ENCODE results near the gene CD19.

CD19 gene

GRCh38 chr16:28905800-28906372 is 25.9 kb upstream of the CD19 start:
- H3K4me3 ChIP-seq (ENCODE audit: low read depth, low read length), result no peak overlapping the region

DNA sequence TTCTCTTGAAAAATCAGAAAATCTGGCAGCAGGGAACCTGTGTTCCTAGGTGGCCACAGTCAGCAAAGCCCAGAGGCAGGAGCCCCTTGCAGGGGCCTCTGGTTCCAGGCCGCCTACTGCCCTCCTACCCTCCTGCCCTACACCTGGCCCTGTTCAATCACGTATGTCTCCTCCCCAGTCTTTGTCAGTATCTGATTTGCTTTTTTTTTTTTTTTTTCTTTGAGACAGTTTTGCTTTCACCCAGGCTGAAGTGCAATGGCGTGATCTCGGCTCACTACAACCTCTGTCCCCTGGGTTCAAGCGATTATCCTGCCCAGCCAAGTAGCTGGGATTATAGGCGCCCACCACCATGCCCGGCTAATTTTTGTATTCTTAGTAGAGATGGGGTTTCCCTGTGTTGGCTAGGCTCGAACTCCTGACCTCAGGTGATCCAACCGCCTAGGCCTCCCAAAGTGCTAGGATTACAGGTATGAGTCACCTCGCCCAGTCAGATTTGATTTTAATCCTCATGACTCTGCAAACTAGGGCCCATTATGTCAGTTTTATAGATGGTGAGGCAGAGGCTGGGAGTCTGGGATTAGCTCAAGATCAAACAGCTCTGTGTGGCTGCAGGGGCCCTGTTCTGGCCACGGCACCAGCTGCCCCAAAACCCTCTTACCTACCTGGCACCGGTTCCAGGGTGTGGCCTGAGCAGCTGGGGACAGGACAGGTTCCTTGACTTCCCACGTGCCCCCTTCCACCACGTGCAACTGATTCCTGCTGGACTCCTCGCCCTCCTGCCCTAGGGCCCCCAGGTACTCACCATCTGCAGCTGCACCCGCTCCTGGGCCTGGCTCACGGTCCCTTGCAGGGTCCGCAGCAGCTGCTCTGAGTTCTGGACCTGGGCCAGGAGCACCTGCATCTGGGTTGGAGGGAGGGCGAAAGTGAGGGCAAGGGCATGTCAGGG is 21.4 kb upstream of the CD19 start:
- no peak overlapping the region for H3K4me3 ChIP-seq (ENCODE audit: low read depth, low read length)

DNA sequence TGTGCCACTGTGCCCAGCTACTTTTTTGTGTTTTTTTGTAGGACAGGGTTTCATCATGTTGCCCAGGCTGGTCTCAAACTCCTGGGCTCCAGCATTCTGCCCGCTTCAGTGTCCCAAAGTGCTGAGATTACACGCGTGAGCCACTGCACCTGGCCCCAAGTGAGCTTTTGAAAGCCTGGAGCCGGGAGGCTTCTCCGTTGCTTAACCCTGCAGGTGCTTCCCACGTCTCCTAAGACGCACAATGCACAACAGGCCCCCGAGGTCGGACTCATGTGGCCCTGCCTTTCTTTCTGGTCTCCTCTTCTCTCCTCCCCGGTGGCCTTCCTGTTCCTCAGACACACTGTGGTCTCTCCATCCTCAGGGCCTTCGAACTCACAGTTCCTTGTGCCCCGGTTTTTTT is 19.2 kb upstream of the CD19 start:
- H3K4me3 ChIP-seq (ENCODE audit: low read depth, low read length), result no peak overlapping the region

- no peak overlapping the region for H3K4me3 ChIP-seq (ENCODE audit: low read depth, low read length)
Measured at GRCh38 chr16:28913946-28914724, 17.6 kb upstream of the CD19 start.

GRCh38 chr16:28915181-28915580 is 16.6 kb upstream of the CD19 start:
- no peak overlapping the region for H3K4me3 ChIP-seq (ENCODE audit: low read depth, low read length)

DNA sequence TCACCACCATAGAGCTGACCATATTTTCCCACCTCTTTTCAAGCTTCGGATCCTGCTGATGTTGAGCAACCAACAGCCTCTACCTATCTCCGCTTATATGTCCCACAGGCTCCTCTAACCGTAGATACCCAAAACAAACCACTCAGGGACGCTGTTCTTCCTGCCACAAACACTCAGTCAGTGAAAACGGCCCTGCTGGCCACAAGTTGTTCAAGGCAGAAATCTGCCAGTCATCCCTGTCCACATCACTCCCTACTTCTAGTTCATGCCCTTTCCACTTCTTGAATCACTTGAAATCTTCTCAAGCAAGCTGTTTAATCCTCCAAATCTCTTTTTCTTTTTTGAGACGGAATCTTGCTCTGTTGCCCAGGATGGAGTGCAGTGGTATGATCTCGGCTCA is 14.7 kb upstream of the CD19 start:
- no peak overlapping the region for H3K4me3 ChIP-seq (ENCODE audit: low read depth, low read length)

DNA sequence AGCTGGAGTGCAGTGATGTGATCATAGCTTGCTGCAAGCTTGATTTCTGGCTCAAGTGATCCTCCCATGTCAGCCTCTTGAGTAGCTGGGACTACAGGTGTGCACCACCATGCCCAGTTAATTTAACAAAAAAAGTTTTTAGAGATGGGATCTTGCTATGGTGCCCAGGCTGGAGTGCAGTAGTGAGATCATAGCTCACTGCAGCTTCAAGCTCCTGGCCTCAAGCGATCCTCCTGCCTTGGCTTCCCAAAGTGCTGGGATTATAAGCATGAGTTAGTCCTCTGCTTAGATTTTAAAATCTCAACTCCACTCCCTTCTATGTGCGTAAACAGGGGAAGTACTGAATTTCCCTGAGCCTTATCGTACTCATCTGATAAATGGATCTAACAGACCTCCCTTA is 13.1 kb upstream of the CD19 start:
- H3K4me3 ChIP-seq (ENCODE audit: low read depth, low read length), result no peak overlapping the region

DNA sequence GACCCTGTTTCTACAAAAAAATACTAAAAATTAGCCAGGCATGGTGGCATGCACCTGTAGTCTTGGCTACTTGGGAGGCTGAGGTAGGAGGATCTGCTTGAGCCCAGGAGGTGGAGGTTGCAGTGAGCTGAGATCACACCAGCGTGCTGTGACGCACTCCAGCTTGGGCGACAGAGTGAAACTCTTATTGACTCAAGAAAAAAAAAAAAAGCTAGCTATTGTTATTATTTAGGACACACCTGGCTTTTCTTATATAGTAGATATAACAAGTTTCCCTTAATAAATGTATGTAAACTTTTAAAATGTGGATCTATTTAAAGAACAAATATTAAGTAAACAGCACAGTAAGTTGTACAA is 8.6 kb upstream of the CD19 start:
- no peak overlapping the region for H3K4me3 ChIP-seq (ENCODE audit: low read depth, low read length)

GRCh38 chr16:28923652-28924398 is 7.9 kb upstream of the CD19 start:
- H3K4me3 ChIP-seq (ENCODE audit: low read depth, low read length), result peak overlapping the region; percentile 56

DNA sequence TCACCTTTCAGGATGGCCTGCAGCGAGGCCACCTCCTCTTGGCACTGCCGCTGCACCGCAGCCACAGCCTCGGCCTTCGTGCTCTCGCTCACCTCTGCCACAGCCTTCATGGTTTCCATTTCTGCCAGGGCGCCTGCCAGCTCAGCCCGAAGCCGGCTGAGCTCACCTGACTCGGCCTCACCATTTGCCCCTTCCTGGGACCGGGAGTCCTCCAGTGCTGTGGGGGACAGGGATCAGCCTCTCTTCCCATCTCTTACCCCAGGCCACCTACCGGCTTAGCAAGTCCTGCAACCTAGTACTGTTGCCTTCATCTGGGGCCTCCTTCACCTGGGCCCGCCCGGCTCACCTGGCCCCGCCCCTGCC is 7.4 kb upstream of the CD19 start:
- peak overlapping the region; percentile 56 for H3K4me3 ChIP-seq (ENCODE audit: low read depth, low read length)

DNA sequence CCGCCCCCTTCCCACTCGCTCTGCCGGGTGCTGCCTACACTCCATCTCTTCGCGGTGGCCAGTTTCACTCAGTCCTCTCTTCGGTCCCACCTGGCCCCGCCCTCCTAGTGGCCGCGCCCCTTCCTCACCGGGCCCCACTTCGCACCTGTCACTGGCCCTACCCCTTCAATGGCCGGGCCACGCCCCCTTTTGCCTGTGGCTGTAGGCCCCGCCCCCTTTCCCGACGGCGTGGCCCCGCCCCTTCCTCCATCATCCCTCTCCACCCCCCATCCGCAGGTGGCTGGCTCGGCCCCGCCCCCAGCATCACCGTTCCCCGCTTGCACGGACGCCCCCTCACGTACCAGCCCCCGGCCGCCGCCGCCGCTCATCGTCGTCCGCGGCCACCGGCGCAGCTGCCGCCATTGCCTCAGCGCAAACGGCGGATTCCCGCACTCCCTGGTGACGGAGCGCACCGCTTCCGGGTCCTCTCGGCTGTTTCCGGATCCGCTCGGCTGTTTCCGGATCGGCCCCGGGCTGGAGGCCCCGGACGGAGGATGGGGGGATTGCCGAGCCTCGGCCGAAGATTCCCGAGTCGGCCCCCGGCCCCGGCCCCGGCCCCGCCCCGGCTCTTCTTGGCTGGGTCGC is 6.9 kb upstream of the CD19 start, which contains the start of gene RABEP2:
TSS of gene RABEP2 (minus strand) at position 477 of the 624 bp plus-strand sequence. CDS start at position 402, 75 bp downstream.
- peak within 1 kb of the TSS; percentile 69 for H3K4me3 ChIP-seq (ENCODE audit: low read depth, low read length)

- H3K4me3 ChIP-seq (ENCODE audit: low read depth, low read length), result peak overlapping the region; percentile 69
Measured at GRCh38 chr16:28925386-28926228, 6.2 kb upstream of the CD19 start.

DNA sequence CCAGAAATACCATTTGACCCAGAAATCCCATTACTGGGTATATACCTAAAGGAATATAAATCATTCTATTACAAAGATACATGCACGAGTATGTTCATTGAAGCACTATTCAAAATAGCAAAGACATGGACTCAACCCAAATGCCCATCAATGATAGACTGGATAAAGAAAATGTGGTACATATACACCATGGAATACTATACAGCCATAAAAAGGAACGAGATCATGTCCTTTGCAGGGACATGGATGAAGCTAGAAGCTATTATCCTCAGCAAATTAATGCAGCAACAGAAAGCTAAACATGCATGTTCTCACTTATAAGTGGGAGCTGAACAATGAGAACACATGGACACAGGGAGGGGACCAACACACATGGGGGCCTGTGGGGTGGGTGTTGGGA is 5.5 kb upstream of the CD19 start:
- peak overlapping the region; percentile 69 for H3K4me3 ChIP-seq (ENCODE audit: low read depth, low read length)

DNA sequence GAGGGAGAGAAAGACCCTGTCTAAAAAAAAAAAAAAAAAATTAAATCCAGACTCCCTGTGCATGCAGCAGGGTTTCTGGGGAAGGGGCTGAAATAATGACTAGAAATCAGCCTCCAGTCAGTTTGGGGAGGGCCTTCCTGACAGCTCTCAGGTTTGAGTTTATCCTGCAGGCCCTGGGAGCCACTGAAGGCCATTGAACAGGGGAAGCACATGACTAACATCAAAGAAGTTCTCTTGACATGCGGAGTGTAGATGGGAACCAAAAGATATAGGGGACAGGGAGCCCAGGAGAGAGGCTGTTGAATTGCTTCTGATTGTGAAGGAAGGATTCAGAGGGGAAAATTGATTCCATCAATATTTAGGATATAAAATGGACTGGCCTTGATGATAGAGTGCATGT is 4.0 kb upstream of the CD19 start:
- no peak overlapping the region for H3K4me3 ChIP-seq (ENCODE audit: low read depth, low read length)

DNA sequence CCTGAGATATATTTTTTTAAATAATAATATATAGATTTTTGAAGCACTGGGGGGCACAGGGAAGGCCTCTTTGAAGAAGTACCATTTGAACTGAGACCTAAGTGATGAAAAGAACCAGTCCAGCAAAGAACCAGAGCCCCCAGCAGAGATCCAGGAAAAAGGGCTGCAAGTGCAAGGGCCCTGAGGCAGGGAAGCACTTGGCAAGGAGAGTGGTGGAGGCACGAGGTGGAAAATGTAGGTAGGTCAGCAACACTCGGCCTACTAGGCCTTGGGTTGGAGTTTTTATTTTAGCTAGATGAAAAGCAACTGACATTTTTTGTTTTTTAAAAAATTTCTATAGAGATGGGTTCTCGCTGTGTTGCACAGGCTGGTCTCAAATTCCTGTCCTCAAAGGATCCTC is 1.6 kb upstream of the CD19 start:
- no peak overlapping the region for H3K4me3 ChIP-seq (ENCODE audit: low read depth, low read length)

DNA sequence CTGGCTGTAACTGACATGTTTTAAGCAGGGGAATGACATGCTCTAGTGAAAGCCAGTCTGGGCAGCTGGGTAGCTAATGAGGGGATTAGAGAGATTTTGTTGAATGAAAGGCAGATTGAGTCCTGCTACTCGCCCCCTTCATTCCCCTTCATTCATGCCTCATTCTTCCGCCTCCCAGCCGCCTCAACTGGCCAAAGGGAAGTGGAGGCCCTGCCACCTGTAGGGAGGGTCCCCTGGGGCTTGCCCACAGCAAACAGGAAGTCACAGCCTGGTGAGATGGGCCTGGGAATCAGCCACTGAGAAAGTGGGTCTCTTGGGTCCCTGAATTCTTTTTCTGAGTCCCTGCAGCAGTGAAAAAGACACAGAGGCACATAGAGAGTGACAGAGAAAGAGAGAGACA is 1.1 kb upstream of the CD19 start:
- no peak overlapping the region for H3K4me3 ChIP-seq (ENCODE audit: low read depth, low read length)

GRCh38 chr16:28932339-28933141 is 769 bp downstream of the CD19 start:
- no peak overlapping the region for H3K4me3 ChIP-seq (ENCODE audit: low read depth, low read length)

DNA sequence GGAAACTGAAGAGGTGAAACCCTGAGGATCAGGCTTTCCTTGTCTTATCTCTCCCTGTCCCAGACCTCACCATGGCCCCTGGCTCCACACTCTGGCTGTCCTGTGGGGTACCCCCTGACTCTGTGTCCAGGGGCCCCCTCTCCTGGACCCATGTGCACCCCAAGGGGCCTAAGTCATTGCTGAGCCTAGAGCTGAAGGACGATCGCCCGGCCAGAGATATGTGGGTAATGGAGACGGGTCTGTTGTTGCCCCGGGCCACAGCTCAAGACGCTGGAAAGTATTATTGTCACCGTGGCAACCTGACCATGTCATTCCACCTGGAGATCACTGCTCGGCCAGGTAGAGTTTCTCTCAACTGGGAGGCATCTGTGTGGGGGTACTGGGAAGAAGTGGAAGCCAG is 1.4 kb downstream of the CD19 start:
- H3K4me3 ChIP-seq (ENCODE audit: low read depth, low read length), result no peak overlapping the region

- H3K4me3 ChIP-seq (ENCODE audit: low read depth, low read length), result no peak overlapping the region
Measured at GRCh38 chr16:28935346-28935745, 3.6 kb downstream of the CD19 start.

Data from iPS-11a (cell line).